ENCODE measurements around the gene SPPL2A. TPM values are rescaled to one million over a fixed set of nuclear protein-coding genes. Genes with fewer than 3 reads are reported as not detected.
"Not testable (repeated sequence)": the region's sequence is repeated elsewhere in the genome, so short reads cannot be mapped to it uniquely, and the experiment has no call there.

SPPL2A gene
- total RNA-seq, 1 donor from 2014 or later, result 115 TPM

DNA sequence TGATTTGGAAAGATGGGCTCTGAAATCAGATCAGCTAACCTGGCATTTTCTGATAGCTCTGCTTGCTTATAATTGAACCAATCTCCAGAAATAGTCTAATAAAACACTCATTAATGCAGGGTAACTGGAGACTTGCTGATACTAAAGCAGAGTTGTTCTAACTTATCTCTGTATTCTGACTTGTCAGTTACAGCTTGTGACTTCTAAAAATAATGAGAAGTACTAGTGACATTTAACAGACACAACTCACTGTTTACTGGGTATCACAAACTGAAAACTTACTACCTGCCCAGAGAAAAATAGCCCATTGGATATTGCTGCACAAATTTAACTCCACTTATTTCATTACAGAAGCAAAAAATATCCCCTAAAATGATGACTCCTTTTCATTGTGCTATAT is 54.9 kb downstream of the SPPL2A start:
- Mint-ChIP-seq H3K27me3 (ENCODE audit: low read depth) (no peaks in the 10 kb centered on the region), H3K27ac (ENCODE audit: unreplicated experiment) (no peak overlapping the region), H3K36me3 (ENCODE audit: low read depth) (peaks cover 6% of the 10 kb centered on the region), H3K4me3 (ENCODE audit: unreplicated experiment) (no peak overlapping the region), H3K4me1 (ENCODE audit: low read depth) (no peaks in the 10 kb centered on the region), H3K9me3 (ENCODE audit: low read depth) (no peaks in the 10 kb centered on the region)
- no peak for DNase-seq (ENCODE audit: low spot score)
- TF ChIP-seq, protein P1, sequence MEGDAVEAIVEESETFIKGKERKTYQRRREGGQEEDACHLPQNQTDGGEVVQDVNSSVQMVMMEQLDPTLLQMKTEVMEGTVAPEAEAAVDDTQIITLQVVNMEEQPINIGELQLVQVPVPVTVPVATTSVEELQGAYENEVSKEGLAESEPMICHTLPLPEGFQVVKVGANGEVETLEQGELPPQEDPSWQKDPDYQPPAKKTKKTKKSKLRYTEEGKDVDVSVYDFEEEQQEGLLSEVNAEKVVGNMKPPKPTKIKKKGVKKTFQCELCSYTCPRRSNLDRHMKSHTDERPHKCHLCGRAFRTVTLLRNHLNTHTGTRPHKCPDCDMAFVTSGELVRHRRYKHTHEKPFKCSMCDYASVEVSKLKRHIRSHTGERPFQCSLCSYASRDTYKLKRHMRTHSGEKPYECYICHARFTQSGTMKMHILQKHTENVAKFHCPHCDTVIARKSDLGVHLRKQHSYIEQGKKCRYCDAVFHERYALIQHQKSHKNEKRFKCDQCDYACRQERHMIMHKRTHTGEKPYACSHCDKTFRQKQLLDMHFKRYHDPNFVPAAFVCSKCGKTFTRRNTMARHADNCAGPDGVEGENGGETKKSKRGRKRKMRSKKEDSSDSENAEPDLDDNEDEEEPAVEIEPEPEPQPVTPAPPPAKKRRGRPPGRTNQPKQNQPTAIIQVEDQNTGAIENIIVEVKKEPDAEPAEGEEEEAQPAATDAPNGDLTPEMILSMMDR (IDR thresholded peaks at IDR 0.05), result no peak

DNA sequence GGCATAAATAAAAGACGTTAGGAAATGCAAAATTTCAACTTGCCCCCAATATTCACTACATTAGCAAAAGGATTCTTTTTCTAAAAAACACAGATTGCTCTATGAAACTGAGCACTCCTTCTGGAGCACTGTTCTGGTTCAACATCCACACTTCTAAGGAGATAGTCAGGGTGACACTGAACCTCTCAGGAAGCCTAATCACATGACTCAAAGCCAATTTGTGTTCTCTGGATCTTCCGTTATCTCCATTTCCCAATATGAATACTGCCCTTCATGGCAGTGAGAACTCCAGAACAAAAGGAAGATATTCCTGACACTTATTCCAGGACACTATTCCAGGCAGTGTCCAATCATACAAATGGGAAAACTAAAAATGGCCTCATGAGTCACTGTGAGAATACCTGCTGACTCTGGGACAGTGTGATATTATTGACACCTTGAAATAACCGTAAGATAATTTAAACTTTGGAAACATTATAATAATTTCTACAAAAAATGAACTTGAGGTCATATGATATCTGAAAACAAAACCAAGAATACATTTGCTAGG is 57.6 kb downstream of the SPPL2A start:
- Mint-ChIP-seq H3K36me3 (ENCODE audit: low read depth) (peaks cover 7% of the 10 kb centered on the region), H3K4me1 (ENCODE audit: low read depth) (no peaks in the 10 kb centered on the region), H3K27me3 (ENCODE audit: low read depth) (no peaks in the 10 kb centered on the region), H3K27ac (ENCODE audit: unreplicated experiment) (no peak overlapping the region), H3K4me3 (ENCODE audit: unreplicated experiment) (no peak overlapping the region), H3K9me3 (ENCODE audit: low read depth) (no peaks in the 10 kb centered on the region)
- TF ChIP-seq, protein P1 (IDR thresholded peaks at IDR 0.05), result no peak
- DNase-seq (ENCODE audit: low spot score), result no peak

DNA sequence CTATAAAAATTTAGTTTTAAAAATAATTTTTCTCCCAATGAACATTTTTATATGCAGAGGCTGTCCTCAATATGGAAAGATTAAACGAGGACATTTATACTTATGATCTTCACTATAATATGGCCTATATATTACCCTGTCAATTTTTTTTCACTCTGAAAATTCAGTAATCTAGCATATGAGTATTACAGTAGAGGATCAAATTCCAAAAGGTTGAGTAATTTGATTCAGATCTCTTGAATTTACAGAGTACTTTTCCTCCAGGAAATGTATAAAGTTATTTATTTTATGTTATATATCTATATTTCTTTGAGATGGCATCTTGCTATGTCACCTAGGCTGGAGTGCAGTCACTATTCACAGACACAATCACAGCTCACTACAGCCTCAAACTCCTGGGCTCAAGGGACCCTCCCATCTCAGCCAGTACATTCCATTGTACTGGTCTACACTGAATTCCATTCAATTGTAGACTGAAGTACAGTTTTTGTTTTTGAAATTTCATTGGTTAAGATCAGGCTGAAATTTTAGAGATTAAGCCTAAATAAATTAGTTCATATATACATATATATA is 62.7 kb downstream of the SPPL2A start:
- Mint-ChIP-seq H3K36me3 (ENCODE audit: low read depth) (peaks cover 6% of the 10 kb centered on the region), H3K4me3 (ENCODE audit: unreplicated experiment) (no peak overlapping the region), H3K9me3 (ENCODE audit: low read depth) (no peaks in the 10 kb centered on the region), H3K4me1 (ENCODE audit: low read depth) (no peaks in the 10 kb centered on the region), H3K27me3 (ENCODE audit: low read depth) (no peaks in the 10 kb centered on the region), H3K27ac (ENCODE audit: unreplicated experiment) (peak overlapping the region; percentile 49)
- DNase-seq (ENCODE audit: low spot score), result no peak
- TF ChIP-seq, protein P1 (IDR thresholded peaks at IDR 0.05), result no peak

DNA sequence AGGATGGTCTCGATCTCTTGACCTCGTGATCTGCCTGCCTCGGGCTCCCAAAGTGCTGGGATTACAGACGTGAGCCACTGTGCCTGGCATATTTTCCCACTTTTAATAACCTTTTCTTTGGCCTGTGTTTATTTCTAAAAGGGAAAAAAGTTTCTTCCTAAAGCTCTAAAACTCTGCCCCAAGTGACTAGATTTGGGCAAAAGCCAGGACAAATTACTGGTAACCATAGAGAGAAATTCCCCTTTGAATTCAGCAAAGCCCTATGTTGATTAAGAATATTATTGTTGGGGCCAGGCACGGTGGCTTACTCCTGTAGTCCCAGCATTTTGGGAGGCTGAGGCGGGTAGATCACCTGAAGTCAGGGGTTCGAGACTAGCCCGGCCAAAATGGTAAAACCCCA is 67.4 kb downstream of the SPPL2A start:
- Mint-ChIP-seq H3K27ac (ENCODE audit: unreplicated experiment) (no peak overlapping the region), H3K27me3 (ENCODE audit: low read depth) (no peaks in the 10 kb centered on the region), H3K4me3 (ENCODE audit: unreplicated experiment) (no peak overlapping the region), H3K9me3 (ENCODE audit: low read depth) (no peaks in the 10 kb centered on the region), H3K36me3 (ENCODE audit: low read depth) (peaks cover 3% of the 10 kb centered on the region), H3K4me1 (ENCODE audit: low read depth) (no peaks in the 10 kb centered on the region)
- no peak for DNase-seq (ENCODE audit: low spot score)
- TF ChIP-seq, protein P1 (IDR thresholded peaks at IDR 0.05), result no peak

DNA sequence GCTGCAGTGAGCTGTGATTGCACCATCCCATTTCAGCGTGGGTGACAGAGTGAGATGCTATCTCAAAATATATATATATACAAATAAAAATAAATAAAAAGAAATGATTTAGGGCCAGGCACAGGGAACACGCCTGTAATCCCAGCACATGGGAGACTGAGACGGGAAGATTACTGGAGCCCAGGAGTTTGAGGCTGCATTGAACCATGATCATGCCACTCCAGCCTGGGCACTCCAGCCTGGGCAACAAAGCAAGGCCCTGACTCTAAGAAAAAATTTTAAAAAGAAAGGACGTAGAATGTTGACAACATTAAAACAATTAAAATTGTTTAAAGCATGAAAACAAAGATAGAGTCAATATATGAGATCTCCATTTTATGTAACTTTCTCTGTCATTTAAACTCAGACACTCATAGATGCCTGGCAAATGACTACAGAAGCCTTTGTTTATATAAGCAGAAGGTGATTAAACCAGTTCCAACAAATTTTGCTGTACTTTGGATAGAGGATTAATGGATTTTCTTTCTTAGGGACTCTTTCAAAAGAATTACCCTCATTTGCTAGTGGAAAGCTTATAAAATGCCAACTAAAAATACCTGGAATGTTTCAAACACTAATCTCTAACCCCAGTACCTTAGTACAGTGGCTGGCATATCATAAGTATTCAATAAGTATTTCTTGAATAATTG is 68.3 kb downstream of the SPPL2A start:
- H3K36me3 Mint-ChIP-seq (ENCODE audit: low read depth), result peaks cover 3% of the 10 kb centered on the region
- no peak overlapping the region for H3K4me3 Mint-ChIP-seq (ENCODE audit: unreplicated experiment)
- no peak overlapping the region for H3K27ac Mint-ChIP-seq (ENCODE audit: unreplicated experiment)
- H3K4me1 Mint-ChIP-seq (ENCODE audit: low read depth), result no peaks in the 10 kb centered on the region
- H3K27me3 Mint-ChIP-seq (ENCODE audit: low read depth), result no peaks in the 10 kb centered on the region
- no peaks in the 10 kb centered on the region for H3K9me3 Mint-ChIP-seq (ENCODE audit: low read depth)
- DNase-seq (ENCODE audit: low spot score), result no peak
- TF ChIP-seq, protein P1 (IDR thresholded peaks at IDR 0.05), result no peak

DNA sequence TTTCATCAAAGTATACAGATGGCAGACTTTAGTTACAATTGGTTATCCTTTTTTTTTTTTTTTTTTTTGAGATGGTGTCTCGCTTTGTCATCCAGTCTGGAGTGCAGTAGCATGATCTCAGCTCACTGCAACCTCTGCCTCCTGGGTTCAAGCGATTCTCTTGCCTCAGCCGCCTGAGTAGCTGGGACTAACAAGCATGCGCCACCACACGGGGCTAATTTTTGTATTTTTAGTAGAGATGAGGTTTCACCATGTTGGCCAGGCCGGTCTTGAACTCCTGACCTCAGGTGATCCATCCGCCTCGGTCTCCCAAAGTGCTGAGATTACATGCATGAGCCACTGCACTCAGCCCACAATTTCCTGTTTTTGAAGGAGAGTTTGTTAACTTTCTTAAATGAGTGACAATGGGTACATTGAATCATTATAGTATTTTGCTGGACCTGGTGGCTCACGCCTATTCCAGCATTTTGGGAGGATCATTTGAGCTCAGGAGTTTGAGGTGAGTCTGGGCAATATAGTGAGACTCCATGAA is 70.8 kb downstream of the SPPL2A start:
- H3K4me1 Mint-ChIP-seq (ENCODE audit: low read depth); H3K4me3 Mint-ChIP-seq (ENCODE audit: unreplicated experiment); H3K27me3 Mint-ChIP-seq (ENCODE audit: low read depth); H3K36me3 Mint-ChIP-seq (ENCODE audit: low read depth); H3K27ac Mint-ChIP-seq (ENCODE audit: unreplicated experiment); DNase-seq (ENCODE audit: low spot score); H3K9me3 Mint-ChIP-seq (ENCODE audit: low read depth): not testable (repeated sequence)

Data from chondrocyte (in vitro differentiated cells).